Lower leg skin (tissue), 3 donors: ENCODE results near the gene TC2N.

Source experiments
- POLR2A ChIP-seq, 2 donors: fragments of 450-650 bp; IDR thresholded peaks; one replicate each; pipeline ENCODE4 v1.6.1; 2016 to 2017; ENCODE audit warnings: antibody characterized with exemption in 2 of 2, mild to moderate bottlenecking in 1 of 2, moderate library complexity in 1 of 2
- TF ChIP-seq, protein P1 (sequence below), 3 donors: fragments of 450-650 bp; IDR thresholded peaks; one replicate each; pipeline ENCODE4 v1.5.1; 2016; ENCODE audit warnings: antibody characterized with exemption in 3 of 3, mild to moderate bottlenecking in 3 of 3, moderate library complexity in 2 of 3

DNA sequence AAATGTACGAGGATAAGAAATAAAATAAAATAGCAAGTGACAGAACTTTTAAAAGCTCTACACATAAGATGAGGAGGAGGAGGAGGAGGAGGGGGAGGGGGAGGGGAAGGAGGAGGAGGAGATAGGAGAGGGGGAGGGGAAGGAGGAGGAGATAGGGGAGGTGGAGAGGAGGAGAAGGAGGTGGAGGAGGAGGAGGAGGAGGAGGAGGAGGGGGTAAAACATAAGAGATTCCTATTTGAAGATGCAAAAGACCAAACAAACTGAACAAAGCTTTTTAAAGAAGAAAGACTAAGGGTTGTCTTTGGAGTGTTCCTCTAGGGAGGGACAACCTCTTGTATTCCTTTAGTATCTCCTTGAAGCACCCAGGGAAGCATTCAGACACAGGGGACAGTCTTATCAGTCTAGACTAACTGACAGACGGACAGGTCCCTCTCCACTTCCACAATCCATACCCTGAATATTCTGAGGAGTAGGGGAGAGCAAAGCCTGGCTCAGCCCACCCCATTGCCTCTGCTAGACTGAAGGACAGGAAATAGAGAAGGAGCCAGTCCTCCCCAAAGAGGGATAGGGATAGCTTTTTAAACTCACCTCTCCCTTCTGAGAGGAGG lies 12.9 kb downstream of the TC2N start:
- TF ChIP-seq, protein P1, sequence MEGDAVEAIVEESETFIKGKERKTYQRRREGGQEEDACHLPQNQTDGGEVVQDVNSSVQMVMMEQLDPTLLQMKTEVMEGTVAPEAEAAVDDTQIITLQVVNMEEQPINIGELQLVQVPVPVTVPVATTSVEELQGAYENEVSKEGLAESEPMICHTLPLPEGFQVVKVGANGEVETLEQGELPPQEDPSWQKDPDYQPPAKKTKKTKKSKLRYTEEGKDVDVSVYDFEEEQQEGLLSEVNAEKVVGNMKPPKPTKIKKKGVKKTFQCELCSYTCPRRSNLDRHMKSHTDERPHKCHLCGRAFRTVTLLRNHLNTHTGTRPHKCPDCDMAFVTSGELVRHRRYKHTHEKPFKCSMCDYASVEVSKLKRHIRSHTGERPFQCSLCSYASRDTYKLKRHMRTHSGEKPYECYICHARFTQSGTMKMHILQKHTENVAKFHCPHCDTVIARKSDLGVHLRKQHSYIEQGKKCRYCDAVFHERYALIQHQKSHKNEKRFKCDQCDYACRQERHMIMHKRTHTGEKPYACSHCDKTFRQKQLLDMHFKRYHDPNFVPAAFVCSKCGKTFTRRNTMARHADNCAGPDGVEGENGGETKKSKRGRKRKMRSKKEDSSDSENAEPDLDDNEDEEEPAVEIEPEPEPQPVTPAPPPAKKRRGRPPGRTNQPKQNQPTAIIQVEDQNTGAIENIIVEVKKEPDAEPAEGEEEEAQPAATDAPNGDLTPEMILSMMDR (IDR thresholded peaks at IDR 0.05) = no peak
- TF ChIP-seq POLR2A (IDR thresholded peaks at IDR 0.05) = no peak
